ENCODE results near the gene POLR2I.
"Not testable (repeated sequence)": the region's sequence is repeated elsewhere in the genome, so short reads cannot be mapped to it uniquely, and the experiment has no call there.

POLR2I gene

GRCh38 chr19:36131221-36131620 is 16.5 kb upstream of the POLR2I start:
- DNase-seq, result not testable (repeated sequence)

GRCh38 chr19:36128392-36128736 is 13.7 kb upstream of the POLR2I start:
- DNase-seq, result no peak

GRCh38 chr19:36125557-36125956 is 10.9 kb upstream of the POLR2I start:
- no peak for DNase-seq

- DNase-seq, result no peak
These were observed 6.9 kb upstream of the POLR2I start for GRCh38 chr19:36121486-36122124.

GRCh38 chr19:36120984-36121358 is 6.3 kb upstream of the POLR2I start:
- no peak for DNase-seq

- no peak for DNase-seq
These were observed 5.7 kb upstream of the POLR2I start for GRCh38 chr19:36120092-36120983.

- no peak for DNase-seq
These were observed 1.6 kb upstream of the POLR2I start for GRCh38 chr19:36116344-36116637.

- DNase-seq, result no peak
These were observed 1.0 kb upstream of the POLR2I start, which contains the start of gene TBCB for GRCh38 chr19:36115453-36116343. TBCB (plus strand) TSS chr19:36115468; CDS start chr19:36115561, 93 bp downstream.

GRCh38 chr19:36113894-36114720 is 568 bp downstream of the POLR2I start:
- DNase-seq, result peak in 1 of 2 donors; percentile 29

- no peak for DNase-seq
These were observed 1.2 kb downstream of the POLR2I start for GRCh38 chr19:36113425-36113824.

GRCh38 chr19:36112678-36113077 is 2.0 kb downstream of the POLR2I start:
- DNase-seq, result no peak

GRCh38 chr19:36111200-36111539 is 3.5 kb downstream of the POLR2I start:
- no peak for DNase-seq

GRCh38 chr19:36110487-36111199 is 4.0 kb downstream of the POLR2I start, which contains the start of gene OVOL3:
OVOL3 (plus strand) TSS chr19:36111143; CDS start chr19:36111203, 60 bp downstream.
- DNase-seq, result no peak

- no peak for DNase-seq
These were observed 6.0 kb downstream of the POLR2I start for GRCh38 chr19:36108684-36109083.

- DNase-seq, result no peak
These were observed 7.7 kb downstream of the POLR2I start for GRCh38 chr19:36106991-36107390.

GRCh38 chr19:36106441-36106840 is 8.2 kb downstream of the POLR2I start:
- DNase-seq, result no peak

GRCh38 chr19:36103842-36104552 is 10.7 kb downstream of the POLR2I start:
- no peak for DNase-seq

GRCh38 chr19:36103040-36103626 is 11.5 kb downstream of the POLR2I start:
- DNase-seq, result no peak

GRCh38 chr19:36101550-36102327 is 12.9 kb downstream of the POLR2I start:
- no peak for DNase-seq

GRCh38 chr19:36100476-36100875 is 14.2 kb downstream of the POLR2I start:
- DNase-seq, result no peak

Data from hippocampal formation (tissue), 2 donors.